Measurements from ENCODE around the gene CNOT1.

CNOT1 gene

DNA sequence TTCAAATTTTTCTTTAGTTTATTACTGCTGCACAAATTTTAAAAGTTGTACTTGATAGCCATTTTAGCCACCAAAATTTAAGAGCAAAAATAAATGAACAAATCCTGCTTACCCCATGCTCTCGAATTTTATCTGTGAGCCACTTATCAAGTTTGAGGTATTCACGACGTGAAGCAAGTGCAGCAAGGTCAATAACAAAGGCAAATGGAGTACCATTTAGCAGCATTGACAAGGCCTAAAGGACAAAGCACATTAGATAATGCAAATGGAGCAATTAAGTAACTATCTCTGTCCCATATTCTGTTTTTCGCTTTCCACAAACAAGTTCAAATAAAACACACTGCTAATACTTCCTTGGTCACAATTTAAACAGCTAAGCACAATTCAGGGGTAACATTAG, 54.7 kb downstream of the CNOT1 start:
- TF ChIP-seq GATA3 (IDR thresholded peaks at IDR 0.05; ENCODE audit: low read depth, low read length) (no peak), GATA2 (IDR thresholded peaks at IDR 0.05; ENCODE audit: low read depth, low read length) (no peak)

DNA sequence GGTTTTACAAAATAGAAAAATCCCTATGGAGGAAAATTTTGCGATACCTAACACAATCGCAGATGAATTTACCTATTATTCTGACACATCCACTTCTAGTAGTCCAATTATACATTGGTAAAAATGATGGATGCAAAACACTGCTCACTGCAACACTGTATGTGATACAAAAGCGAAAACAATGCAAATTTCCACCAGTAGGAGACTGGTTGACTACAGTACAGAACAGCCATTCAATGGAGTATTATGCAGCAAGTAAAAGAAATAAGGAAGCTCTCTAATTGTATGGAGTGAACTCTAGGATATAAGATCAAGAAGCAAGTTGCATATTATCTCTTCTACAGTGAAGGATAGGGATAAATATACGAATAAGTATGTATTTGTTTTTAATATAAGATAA, 65.9 kb downstream of the CNOT1 start:
- TF ChIP-seq GATA3 (IDR thresholded peaks at IDR 0.05; ENCODE audit: low read depth, low read length) (no peak), GATA2 (IDR thresholded peaks at IDR 0.05; ENCODE audit: low read depth, low read length) (no peak)

DNA sequence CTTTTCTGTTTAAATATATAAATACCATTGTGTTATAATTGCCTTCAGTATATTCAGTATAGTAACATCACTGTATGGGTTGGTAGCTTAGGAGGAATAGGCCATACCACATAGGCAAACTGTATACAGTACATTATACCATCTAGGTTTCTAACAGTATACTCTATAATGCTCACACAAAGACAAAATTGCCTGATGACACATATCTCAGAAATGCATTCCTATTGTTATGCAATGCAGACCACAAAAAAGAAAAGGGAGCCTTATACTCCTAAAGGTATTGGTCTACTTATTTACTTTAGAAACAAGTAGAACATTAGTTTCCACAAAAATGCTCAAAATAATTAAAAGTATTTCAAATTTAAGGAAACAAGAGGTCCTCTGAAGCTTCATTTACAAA, 66.4 kb downstream of the CNOT1 start:
- TF ChIP-seq GATA2 (IDR thresholded peaks at IDR 0.05; ENCODE audit: low read depth, low read length), result no peak
- TF ChIP-seq GATA3 (IDR thresholded peaks at IDR 0.05; ENCODE audit: low read depth, low read length), result no peak

DNA sequence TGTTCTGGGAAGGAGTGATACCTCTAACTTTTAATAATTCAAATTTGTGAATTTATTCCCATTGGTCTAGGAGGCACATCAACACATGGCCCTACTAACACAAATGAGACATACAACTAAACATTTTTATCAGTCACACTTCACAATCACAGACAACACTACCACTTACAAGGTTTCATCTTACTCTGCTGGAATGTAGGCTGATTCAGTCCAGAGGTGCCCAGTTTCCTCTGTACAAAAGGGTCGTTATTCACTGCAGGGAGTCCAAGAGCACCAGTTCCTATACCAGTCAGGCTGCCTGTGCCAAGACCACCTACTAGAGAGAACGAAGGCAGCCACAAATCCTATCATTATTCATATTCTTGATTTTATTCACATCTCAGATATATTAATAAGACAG, 72.9 kb downstream of the CNOT1 start:
- TF ChIP-seq GATA2 (IDR thresholded peaks at IDR 0.05; ENCODE audit: low read depth, low read length), result no peak
- TF ChIP-seq GATA3 (IDR thresholded peaks at IDR 0.05; ENCODE audit: low read depth, low read length), result no peak

DNA sequence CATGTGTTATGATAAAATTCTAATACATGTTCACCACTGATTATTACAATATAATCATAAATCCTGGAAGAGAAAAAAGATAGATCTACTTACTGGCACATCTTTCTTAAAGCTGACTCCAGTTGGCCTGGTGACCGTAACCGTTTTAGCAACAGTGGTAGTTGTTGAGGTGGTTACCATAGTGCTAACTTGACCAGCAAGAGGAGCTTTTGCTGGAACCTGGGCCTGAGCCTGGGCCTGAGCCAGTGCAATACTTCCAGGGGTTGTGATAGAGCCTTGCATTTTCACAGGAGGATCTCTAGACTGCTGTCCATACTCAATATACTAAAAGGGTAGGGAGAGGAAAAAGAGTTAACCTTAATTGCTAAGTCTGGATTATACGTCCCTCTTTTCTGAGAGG, 78.1 kb downstream of the CNOT1 start:
- TF ChIP-seq GATA2 (IDR thresholded peaks at IDR 0.05; ENCODE audit: low read depth, low read length), result no peak
- TF ChIP-seq GATA3 (IDR thresholded peaks at IDR 0.05; ENCODE audit: low read depth, low read length), result no peak

DNA sequence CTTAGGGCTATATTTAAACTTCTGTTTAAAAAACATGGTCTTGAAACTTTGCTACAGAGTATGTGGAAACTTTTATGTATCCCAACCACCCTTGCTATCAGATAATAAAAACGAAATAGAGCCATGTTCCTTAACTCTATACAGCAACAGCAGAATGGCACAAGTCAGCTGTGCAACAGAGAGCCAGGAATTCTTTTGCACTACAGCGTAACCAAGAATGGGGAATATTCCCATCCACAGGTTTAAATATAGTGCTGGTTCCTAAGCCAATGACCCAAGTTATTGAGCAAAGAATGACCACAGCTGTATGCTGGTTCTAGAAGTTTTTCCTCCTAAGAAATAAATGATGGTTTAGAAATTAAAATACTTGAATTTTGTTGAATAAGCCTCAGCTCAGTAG, 81.2 kb downstream of the CNOT1 start:
- no peak for TF ChIP-seq GATA2 (IDR thresholded peaks at IDR 0.05; ENCODE audit: low read depth, low read length)
- TF ChIP-seq GATA3 (IDR thresholded peaks at IDR 0.05; ENCODE audit: low read depth, low read length), result no peak

DNA sequence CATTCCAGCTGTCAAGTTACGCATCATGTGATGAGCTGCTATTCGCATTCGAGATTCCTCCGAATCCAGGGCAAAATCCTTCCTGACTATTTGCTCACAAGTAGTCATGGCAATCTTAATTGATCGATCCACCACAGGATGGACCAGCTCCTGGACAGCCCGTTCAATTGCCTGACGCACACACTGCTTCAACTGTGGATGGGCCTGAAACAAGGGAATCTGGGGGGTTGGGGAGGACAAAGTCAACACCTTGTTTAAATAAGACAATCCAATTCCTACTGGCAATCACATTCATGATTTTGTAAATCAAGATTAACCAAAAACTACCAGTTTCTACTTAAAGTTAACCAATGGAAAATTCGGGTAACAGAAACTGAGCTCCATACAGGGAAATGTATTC, 85.9 kb downstream of the CNOT1 start:
- no peak for TF ChIP-seq GATA3 (IDR thresholded peaks at IDR 0.05; ENCODE audit: low read depth, low read length)
- no peak for TF ChIP-seq GATA2 (IDR thresholded peaks at IDR 0.05; ENCODE audit: low read depth, low read length)

DNA sequence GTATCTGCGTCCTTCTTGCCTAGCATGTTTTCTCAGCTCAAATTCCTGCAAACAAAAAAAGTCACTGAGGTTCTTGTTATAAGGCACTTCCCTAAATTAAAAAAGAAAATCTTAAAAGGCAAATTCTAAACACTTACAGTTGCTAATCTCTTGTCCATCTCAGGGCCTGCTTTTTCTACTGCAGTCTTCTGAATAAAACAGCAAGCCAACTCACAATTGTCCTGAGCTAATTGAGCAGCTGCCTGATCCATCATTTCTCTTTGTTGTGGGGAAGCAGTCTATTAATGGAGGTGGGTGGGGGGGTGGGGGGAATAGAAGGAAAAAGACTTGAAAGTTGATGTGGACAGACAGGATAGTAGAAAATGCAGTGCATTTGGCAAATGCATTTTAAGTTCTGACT, 87.3 kb downstream of the CNOT1 start:
- TF ChIP-seq GATA3 (IDR thresholded peaks at IDR 0.05; ENCODE audit: low read depth, low read length), result no peak
- TF ChIP-seq GATA2 (IDR thresholded peaks at IDR 0.05; ENCODE audit: low read depth, low read length), result no peak

DNA sequence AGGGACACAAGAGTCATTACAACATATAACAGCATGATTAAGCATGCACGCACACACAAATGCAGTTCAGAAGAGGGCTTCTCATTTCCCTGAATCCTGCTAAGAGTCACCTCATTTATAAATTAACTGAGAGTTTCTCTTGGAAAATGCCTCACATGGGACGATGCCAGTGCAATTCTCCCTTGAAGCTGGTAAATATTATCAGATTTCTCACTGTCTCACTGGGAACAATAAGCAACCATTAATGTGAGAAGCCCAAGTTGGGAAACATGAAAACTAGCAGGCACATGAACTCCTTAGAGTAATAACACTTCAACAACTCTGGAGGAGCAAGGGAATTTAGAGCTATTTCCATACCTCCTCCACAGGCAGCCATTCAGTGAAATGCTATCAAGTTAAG, 87.9 kb downstream of the CNOT1 start:
- TF ChIP-seq GATA2 (IDR thresholded peaks at IDR 0.05; ENCODE audit: low read depth, low read length), result no peak
- no peak for TF ChIP-seq GATA3 (IDR thresholded peaks at IDR 0.05; ENCODE audit: low read depth, low read length)

DNA sequence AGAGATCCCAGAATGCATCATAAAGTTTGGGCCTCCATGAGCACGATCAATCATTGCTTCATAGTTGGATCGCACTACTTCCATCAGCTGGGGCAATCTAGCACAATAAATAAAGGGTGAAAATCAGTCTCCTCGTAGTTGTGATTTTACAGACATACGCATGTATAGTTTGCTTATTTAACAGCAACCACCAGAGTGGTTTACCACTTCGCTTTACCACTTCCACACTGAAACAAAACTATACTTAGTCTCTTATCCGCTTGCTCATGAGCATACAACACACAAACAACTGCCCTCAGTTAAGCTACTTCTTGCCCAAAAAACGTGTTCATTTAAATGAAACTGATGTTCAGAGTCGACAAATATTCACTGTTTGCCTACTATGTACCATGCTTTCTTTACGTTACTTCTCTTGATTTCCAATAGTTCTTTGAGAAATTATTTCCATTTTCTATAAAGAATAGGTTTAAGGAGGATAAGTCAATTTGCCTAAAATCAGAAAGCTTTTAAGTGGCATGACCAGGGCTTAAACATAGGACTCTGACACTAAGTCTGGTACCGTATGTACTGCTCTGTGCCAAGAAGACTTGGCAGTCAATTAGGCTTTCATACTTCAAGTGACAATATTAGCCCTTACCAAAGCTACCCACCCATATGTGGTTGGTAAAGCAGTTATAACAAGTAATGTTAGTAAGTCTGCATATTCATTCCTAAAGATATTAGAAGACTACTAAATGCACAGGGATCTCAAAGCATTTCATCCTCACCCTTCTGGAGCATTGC, 92.3 kb downstream of the CNOT1 start:
- TF ChIP-seq GATA3 (IDR thresholded peaks at IDR 0.05; ENCODE audit: low read depth, low read length) (no peak), GATA2 (IDR thresholded peaks at IDR 0.05; ENCODE audit: low read depth, low read length) (no peak)

DNA sequence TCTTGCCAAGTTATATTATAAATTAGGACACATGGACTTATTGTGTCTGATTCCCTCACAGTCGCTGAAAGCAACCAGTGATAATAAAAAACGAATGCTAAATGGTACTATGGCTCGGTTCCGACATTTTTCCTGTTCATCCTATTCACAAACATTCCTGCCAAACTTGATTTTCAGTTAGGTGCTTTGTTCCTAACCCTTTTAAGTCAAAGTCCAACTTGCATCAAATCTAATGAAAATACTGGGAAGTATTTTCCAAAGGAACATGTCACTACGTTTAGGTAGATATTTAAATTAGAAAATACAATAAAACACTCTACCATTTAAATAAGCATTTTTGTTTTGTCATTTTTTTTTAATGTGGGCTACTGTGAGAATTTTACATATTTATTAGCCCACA, 93.3 kb downstream of the CNOT1 start:
- TF ChIP-seq GATA2 (IDR thresholded peaks at IDR 0.05; ENCODE audit: low read depth, low read length) (no peak), GATA3 (IDR thresholded peaks at IDR 0.05; ENCODE audit: low read depth, low read length) (no peak)

DNA sequence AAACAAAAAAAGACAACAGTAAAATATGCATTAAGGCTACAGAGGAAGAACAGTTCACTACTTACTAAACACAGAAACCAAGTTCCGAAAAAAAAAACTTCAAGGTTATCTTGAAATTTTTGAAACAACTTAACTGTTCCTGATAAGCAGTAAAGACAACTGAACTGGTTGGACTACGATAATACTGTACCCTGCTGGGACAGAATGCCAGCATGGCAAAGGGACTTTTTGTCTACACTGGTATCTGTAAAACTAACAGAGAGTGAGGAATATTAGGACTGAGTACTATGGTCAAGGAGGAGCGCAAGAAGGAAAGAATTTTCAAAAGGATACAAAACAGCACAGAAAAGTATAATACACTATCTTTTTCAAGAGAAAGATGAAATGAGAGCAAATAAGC, 94.5 kb downstream of the CNOT1 start:
- TF ChIP-seq GATA3 (IDR thresholded peaks at IDR 0.05; ENCODE audit: low read depth, low read length), result no peak
- no peak for TF ChIP-seq GATA2 (IDR thresholded peaks at IDR 0.05; ENCODE audit: low read depth, low read length)

DNA sequence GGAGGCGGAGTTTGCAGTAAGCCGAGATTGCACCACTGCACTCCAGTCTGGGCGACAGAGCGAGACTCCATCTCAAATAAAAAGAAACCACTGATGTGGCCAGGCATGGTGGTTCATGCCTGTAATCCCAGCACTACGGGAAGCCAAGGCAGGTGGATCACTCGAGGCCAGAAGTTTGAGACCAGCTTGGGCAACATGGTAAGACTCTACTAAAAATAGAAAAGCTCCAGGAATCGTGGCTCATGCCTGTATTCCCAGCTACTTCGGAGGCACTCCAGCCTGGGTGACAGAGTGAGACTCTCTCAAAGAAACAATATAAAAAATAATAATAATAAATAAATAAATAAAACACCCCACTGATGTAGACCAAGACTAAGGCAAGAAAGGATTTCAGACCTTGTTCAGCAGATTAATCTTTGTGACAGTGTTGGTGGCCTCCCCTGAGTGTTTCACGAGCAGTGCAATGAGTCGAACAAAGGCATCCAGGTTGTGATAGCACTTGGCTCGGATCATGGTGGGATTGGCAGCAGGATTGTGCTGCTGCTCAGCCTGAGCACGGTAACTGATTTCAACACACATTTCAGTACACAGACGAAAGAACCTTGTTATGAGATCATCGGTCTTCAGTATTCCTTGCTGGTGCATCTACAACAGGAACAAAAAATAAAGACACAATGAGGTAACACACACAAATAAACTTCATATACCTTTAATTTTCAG, 95.7 kb downstream of the CNOT1 start:
- TF ChIP-seq GATA3 (IDR thresholded peaks at IDR 0.05; ENCODE audit: low read depth, low read length), result no peak
- no peak for TF ChIP-seq GATA2 (IDR thresholded peaks at IDR 0.05; ENCODE audit: low read depth, low read length)

DNA sequence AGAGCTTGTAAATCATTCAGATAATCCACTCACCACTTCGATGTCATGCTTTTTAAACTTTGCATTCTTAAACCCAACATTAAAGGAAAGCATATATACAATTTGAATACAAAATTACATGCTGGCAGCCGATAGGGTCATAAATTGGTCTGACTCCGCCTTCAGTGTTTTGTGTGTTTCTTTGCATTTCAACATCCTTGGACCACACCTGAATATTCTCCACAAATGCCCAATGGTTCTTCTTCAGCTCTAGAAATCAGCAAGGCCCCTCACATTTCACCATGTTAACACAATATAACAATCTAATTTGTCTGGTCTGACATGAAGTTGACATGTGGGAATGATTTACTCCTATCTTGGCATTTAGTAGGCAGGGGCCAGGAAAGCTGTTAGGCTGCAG, 97.2 kb downstream of the CNOT1 start:
- TF ChIP-seq GATA3 (IDR thresholded peaks at IDR 0.05; ENCODE audit: low read depth, low read length) (no peak), GATA2 (IDR thresholded peaks at IDR 0.05; ENCODE audit: low read depth, low read length) (no peak)

DNA sequence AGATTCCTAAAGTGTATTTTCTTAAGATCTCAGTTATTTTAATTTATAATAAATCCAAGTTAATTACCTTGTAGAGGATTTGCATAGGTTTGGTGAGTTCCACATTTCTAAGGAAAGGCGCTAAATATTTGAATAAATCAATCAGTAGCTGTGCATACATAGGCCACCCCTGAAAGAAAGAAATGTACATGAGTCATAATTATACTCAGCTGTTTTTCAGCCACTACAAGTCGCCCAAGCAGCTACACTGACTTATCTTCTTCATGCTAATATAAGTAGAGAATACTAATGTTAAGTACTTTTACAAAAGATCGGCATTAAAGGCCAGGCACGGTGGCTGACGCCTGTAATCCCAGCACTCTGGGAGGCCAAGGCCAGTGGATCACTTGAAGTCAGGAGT, 99.4 kb downstream of the CNOT1 start:
- no peak for TF ChIP-seq GATA3 (IDR thresholded peaks at IDR 0.05; ENCODE audit: low read depth, low read length)
- TF ChIP-seq GATA2 (IDR thresholded peaks at IDR 0.05; ENCODE audit: low read depth, low read length), result no peak
